ENCODE data around the gene ASAP3.

- TF ChIP-seq CTCF (IDR thresholded peaks at IDR 0.05; ENCODE audit: low read depth, low read length) (no peak), EZH2phosphoT487 (IDR thresholded peaks at IDR 0.05; ENCODE audit: low read depth) (no peak)
Observed at GRCh38 chr1:23383577-23384311, 100.2 kb downstream of the ASAP3 start.
